ENCODE data around the gene DNAAF8. TPM values are rescaled to one million over a fixed set of nuclear protein-coding genes. Genes with fewer than 3 reads are reported as not detected.
A peak's percentile ranks its signal among the peaks of the same experiment; 100 is the strongest.
"Not testable (repeated sequence)": the region's sequence is repeated elsewhere in the genome, so short reads cannot be mapped to it uniquely, and the experiment has no call there.

Gene DNAAF8
- total RNA-seq, 1 experiment from 2014 or later: 1.2 TPM

GRCh38 chr16:4780235-4780634 is 45.9 kb downstream of the DNAAF8 start:
- POLR2A ChIA-PET (ENCODE audit: unreplicated experiment): no interaction called here
- Histone ChIP-seq H3K4me3 (ENCODE audit: low read length) (no peak overlapping the region), H2AFZ (ENCODE audit: low read length) (no peak overlapping the region), H3K9me3 (ENCODE audit: low read length) (no peaks in the 10 kb centered on the region), H3K9ac (ENCODE audit: low read length) (no peak overlapping the region), H3F3A (ENCODE audit: low read length, unreplicated experiment) (no peaks in the 10 kb centered on the region), H3K79me2 (ENCODE audit: low read length) (no peaks in the 10 kb centered on the region), H3K36me3 (ENCODE audit: low read depth, low read length) (no peaks in the 10 kb centered on the region), H3K4me1 (ENCODE audit: insufficient read depth, low read length) (peaks cover 5% of the 10 kb centered on the region; the same call in 1 of the 2 replicates), H3K4me2 (ENCODE audit: low read length) (no peak overlapping the region), H3K9me2 (replicated peaks; ENCODE audit: low read length) (no peaks in the 10 kb centered on the region), H3K27ac (ENCODE audit: low read length) (no peak overlapping the region), H3K27me3 (ENCODE audit: low read length) (no peaks in the 10 kb centered on the region), H4K20me1 (ENCODE audit: low read length) (no peaks in the 10 kb centered on the region)
- TF ChIP-seq EZH2 (IDR thresholded peaks at IDR 0.05; ENCODE audit: low read length, unreplicated experiment): no peak
- TF ChIP-seq EZH2phosphoT487 (IDR thresholded peaks at IDR 0.05; ENCODE audit: borderline replicate concordance, low read length): no peak
- TF ChIP-seq, protein P1, sequence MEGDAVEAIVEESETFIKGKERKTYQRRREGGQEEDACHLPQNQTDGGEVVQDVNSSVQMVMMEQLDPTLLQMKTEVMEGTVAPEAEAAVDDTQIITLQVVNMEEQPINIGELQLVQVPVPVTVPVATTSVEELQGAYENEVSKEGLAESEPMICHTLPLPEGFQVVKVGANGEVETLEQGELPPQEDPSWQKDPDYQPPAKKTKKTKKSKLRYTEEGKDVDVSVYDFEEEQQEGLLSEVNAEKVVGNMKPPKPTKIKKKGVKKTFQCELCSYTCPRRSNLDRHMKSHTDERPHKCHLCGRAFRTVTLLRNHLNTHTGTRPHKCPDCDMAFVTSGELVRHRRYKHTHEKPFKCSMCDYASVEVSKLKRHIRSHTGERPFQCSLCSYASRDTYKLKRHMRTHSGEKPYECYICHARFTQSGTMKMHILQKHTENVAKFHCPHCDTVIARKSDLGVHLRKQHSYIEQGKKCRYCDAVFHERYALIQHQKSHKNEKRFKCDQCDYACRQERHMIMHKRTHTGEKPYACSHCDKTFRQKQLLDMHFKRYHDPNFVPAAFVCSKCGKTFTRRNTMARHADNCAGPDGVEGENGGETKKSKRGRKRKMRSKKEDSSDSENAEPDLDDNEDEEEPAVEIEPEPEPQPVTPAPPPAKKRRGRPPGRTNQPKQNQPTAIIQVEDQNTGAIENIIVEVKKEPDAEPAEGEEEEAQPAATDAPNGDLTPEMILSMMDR (conservative IDR thresholded peaks at IDR 0.05; ENCODE audit: low read depth, low read length): no peak
- intact Hi-C loops (cut with micrococcal nuclease): no loop called here
- CTCF ChIA-PET: no interaction called here
- no TSS peak for BruUV-seq (replicated peaks)
- peak; percentile 38 for DNase-seq
- no peak for ATAC-seq

DNA sequence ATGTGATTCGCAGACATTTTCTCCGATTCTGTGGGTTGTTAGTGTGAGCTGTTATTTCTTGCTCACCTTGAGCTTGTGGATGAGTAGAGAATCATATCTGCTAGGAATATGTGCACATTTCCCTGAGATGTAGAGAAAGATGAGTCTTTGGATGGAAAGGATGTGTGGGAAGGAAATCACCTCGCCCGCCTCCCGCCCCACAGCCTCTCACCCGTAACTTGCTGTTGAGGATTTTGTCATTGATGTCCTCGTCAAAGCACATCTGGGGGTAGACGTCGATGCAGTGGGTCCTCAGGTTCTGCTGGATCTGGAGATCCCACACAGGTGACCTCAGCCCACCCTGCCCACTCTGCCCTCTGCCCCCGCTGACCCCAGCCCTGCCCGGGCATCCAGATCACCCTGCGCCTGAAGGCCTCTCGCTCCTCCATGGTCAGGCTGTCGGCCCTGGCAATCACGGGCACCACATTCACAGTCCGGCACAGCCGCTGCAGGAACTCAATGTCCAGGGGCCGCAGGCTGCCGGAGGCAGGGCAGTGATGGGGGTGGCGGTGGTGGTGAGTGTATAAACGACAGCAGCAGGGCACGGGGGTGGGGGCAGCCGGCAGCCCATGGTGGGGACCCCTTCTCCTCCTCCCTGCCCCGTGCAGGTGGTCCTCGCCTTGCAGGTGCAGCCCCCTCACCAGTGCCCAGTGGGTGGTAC is 49.1 kb downstream of the DNAAF8 start:
- H3K9me2 ChIP-seq (replicated peaks; ENCODE audit: low read length): no peaks in the 10 kb centered on the region
- CTCF ChIA-PET: no interaction called here
- no peak overlapping the region for H3K27ac ChIP-seq (ENCODE audit: low read length)
- no peak overlapping the region for H3K9ac ChIP-seq (ENCODE audit: low read length)
- no peaks in the 10 kb centered on the region for H3K36me3 ChIP-seq (ENCODE audit: low read depth, low read length)
- no peak overlapping the region for H3K4me3 ChIP-seq (ENCODE audit: low read length)
- H4K20me1 ChIP-seq (ENCODE audit: low read length): no peaks in the 10 kb centered on the region
- no peaks in the 10 kb centered on the region for H3K27me3 ChIP-seq (ENCODE audit: low read length)
- no peaks in the 10 kb centered on the region for H3F3A ChIP-seq (ENCODE audit: low read length, unreplicated experiment)
- peaks cover 5% of the 10 kb centered on the region; the same call in 1 of the 2 replicates for H3K4me1 ChIP-seq (ENCODE audit: insufficient read depth, low read length)
- no peak for TF ChIP-seq EZH2 (IDR thresholded peaks at IDR 0.05; ENCODE audit: low read length, unreplicated experiment)
- no peak overlapping the region for H3K4me2 ChIP-seq (ENCODE audit: low read length)
- intact Hi-C loops (cut with micrococcal nuclease): no loop called here
- ATAC-seq (no peak), DNase-seq (no peak)
- no peaks in the 10 kb centered on the region for H3K9me3 ChIP-seq (ENCODE audit: low read length)
- POLR2A ChIA-PET (ENCODE audit: unreplicated experiment): no interaction called here
- no peaks in the 10 kb centered on the region for H3K79me2 ChIP-seq (ENCODE audit: low read length)
- no TSS peak for BruUV-seq (replicated peaks)
- no peak overlapping the region for H2AFZ ChIP-seq (ENCODE audit: low read length)

GRCh38 chr16:4783951-4784336 is 49.6 kb downstream of the DNAAF8 start:
- H3K4me2 ChIP-seq (ENCODE audit: low read length): no peak overlapping the region
- POLR2A ChIA-PET (ENCODE audit: unreplicated experiment): no interaction called here
- no peak overlapping the region for H2AFZ ChIP-seq (ENCODE audit: low read length)
- CTCF ChIA-PET: no interaction called here
- TF ChIP-seq EZH2 (IDR thresholded peaks at IDR 0.05; ENCODE audit: low read length, unreplicated experiment) (no peak), EZH2phosphoT487 (IDR thresholded peaks at IDR 0.05; ENCODE audit: borderline replicate concordance, low read length) (no peak)
- TF ChIP-seq, protein P1 (conservative IDR thresholded peaks at IDR 0.05; ENCODE audit: low read depth, low read length): no peak
- no peaks in the 10 kb centered on the region for H3K79me2 ChIP-seq (ENCODE audit: low read length)
- ATAC-seq (no peak), DNase-seq (no peak)
- no peak overlapping the region for H3K4me3 ChIP-seq (ENCODE audit: low read length)
- peaks cover 5% of the 10 kb centered on the region; the same call in 1 of the 2 replicates for H3K4me1 ChIP-seq (ENCODE audit: insufficient read depth, low read length)
- no peak overlapping the region for H3K9ac ChIP-seq (ENCODE audit: low read length)
- no TSS peak for BruUV-seq (replicated peaks)
- H3K9me3 ChIP-seq (ENCODE audit: low read length): no peaks in the 10 kb centered on the region
- no peaks in the 10 kb centered on the region for H3K9me2 ChIP-seq (replicated peaks; ENCODE audit: low read length)
- intact Hi-C loops (cut with micrococcal nuclease): no loop called here
- no peaks in the 10 kb centered on the region for H3K27me3 ChIP-seq (ENCODE audit: low read length)
- H3K27ac ChIP-seq (ENCODE audit: low read length): no peak overlapping the region
- no peaks in the 10 kb centered on the region for H4K20me1 ChIP-seq (ENCODE audit: low read length)
- no peaks in the 10 kb centered on the region for H3F3A ChIP-seq (ENCODE audit: low read length, unreplicated experiment)
- H3K36me3 ChIP-seq (ENCODE audit: low read depth, low read length): no peaks in the 10 kb centered on the region

- H3F3A ChIP-seq (ENCODE audit: low read length, unreplicated experiment); H4K20me1 ChIP-seq (ENCODE audit: low read length); H3K4me3 ChIP-seq (ENCODE audit: low read length); H3K4me2 ChIP-seq (ENCODE audit: low read length); H3K36me3 ChIP-seq (ENCODE audit: low read depth, low read length); BruUV-seq (replicated peaks); H3K9me3 ChIP-seq (ENCODE audit: low read length); intact Hi-C loops (cut with micrococcal nuclease); H3K79me2 ChIP-seq (ENCODE audit: low read length); H3K27ac ChIP-seq (ENCODE audit: low read length); DNase-seq; ATAC-seq; H2AFZ ChIP-seq (ENCODE audit: low read length); H3K9me2 ChIP-seq (replicated peaks; ENCODE audit: low read length); H3K27me3 ChIP-seq (ENCODE audit: low read length); H3K9ac ChIP-seq (ENCODE audit: low read length); H3K4me1 ChIP-seq (ENCODE audit: insufficient read depth, low read length); POLR2A ChIA-PET (ENCODE audit: unreplicated experiment): not testable (repeated sequence)
- CTCF ChIA-PET: interaction anchor here (0.6 kb wide), 1 partner anchor 61 kb away, joined by 3 read pairs; no protein-coding TSS in a partner anchor
Observed at GRCh38 chr16:4784444-4784987, 50.2 kb downstream of the DNAAF8 start.
